ENCODE results near the gene SDS.

DNA sequence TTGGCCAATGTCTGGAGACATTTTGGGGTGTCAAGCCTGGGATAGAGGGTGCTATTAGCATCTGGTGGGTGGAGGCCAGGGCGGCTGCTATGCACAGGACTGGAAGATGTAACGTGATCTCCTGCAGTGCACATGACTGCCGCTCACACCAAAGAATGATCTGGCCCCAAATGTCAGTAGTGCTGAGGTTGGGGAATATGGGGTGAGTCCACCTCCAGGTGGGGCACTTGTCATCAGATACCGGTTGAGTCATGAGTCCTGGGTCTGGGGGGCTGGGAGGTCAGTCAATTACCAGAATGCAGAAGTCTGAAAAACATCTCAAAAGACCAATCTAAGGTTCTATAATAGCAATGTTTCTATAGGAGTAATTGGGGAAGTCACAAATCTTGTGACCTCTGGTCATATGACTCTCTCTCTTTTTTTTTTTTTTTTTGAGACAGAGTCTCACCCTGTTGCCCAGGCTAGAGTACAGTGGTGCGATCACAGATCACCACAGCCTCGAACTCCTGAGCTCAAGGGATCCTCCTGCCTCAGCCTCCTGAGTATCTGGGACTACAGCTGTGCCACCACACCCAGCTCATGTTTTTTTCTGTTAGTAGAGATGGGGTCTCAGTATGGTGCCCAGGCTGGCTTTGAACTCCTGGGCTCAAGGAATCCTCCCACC lies 12.5 kb upstream of the SDS start:
- no peak for TF ChIP-seq POLR2AphosphoS5 (IDR thresholded peaks at IDR 0.05)
- TF ChIP-seq POLR2A (IDR thresholded peaks at IDR 0.05), result no peak
- TF ChIP-seq, protein P1, sequence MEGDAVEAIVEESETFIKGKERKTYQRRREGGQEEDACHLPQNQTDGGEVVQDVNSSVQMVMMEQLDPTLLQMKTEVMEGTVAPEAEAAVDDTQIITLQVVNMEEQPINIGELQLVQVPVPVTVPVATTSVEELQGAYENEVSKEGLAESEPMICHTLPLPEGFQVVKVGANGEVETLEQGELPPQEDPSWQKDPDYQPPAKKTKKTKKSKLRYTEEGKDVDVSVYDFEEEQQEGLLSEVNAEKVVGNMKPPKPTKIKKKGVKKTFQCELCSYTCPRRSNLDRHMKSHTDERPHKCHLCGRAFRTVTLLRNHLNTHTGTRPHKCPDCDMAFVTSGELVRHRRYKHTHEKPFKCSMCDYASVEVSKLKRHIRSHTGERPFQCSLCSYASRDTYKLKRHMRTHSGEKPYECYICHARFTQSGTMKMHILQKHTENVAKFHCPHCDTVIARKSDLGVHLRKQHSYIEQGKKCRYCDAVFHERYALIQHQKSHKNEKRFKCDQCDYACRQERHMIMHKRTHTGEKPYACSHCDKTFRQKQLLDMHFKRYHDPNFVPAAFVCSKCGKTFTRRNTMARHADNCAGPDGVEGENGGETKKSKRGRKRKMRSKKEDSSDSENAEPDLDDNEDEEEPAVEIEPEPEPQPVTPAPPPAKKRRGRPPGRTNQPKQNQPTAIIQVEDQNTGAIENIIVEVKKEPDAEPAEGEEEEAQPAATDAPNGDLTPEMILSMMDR (IDR thresholded peaks at IDR 0.05), result no peak

Measured in sigmoid colon (tissue), 4 donors.